ENCODE measurements around the gene IZUMO2.
"Not testable (repeated sequence)": the region's sequence is repeated elsewhere in the genome, so short reads cannot be mapped to it uniquely, and the experiment has no call there.

DNA sequence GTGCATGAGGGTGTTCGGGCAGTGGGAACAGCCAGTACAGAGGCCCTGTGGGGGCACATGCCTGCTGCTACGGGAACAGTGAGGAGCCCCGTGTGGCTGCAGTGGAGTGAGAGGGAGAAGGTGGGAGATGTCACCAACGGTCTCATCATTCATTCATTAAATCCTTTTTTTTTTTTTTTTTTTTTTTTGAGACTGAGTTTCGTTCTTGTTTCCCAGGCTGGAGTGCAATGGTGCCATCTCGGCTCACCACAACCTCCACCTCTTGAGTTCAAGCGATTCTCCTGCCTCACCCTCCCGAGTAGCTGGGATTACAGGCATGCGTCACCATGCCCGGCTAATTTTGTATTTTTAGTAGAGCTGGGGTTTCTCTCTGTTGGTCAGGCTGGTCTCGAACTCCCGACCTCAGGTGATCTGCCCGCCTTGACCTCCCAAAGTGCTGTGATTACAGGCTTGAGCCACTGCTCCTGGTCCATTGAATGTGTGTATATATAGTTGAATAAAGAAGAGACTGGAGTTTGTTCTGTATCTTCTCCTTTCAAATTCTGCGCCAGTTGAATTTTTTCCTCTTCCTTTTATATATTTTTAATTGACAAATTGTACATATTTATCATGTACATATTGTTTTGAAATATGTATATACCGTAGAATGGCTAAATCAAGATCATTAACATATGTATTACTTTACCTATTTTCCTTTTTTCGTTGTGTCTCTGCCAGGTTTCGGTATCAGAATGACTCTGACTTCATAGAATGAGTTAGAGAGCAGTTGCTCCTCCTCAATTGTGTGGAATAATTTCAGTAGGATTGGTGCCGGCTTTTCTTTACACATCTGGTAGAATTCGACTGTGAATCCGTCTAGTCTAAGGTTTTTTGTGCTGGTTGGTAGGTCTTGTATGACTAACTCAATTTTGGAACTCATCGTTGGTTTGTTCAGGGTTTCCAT, 28.0 kb downstream of the IZUMO2 start:
- TF ChIP-seq, protein P1, sequence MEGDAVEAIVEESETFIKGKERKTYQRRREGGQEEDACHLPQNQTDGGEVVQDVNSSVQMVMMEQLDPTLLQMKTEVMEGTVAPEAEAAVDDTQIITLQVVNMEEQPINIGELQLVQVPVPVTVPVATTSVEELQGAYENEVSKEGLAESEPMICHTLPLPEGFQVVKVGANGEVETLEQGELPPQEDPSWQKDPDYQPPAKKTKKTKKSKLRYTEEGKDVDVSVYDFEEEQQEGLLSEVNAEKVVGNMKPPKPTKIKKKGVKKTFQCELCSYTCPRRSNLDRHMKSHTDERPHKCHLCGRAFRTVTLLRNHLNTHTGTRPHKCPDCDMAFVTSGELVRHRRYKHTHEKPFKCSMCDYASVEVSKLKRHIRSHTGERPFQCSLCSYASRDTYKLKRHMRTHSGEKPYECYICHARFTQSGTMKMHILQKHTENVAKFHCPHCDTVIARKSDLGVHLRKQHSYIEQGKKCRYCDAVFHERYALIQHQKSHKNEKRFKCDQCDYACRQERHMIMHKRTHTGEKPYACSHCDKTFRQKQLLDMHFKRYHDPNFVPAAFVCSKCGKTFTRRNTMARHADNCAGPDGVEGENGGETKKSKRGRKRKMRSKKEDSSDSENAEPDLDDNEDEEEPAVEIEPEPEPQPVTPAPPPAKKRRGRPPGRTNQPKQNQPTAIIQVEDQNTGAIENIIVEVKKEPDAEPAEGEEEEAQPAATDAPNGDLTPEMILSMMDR (IDR thresholded peaks at IDR 0.05) = not testable (repeated sequence)
- TF ChIP-seq POLR2A (IDR thresholded peaks at IDR 0.05) = not testable (repeated sequence)
